SK-N-SH (cell line): ENCODE measurements around the gene OLFM2.

Experiments
- ELF1 ChIP-seq: IDR thresholded peaks from 2 replicates; pipeline ENCODE4 v1.4.0; 2012
- EP300 ChIP-seq, 2 experiments: IDR thresholded peaks; 2 replicates each; pipeline versions ENCODE4 v1.4.0 to v1.6.1; 2012; ENCODE audit warnings: borderline replicate concordance in 1 of 2, low read depth in 1 of 2, low read length in 1 of 2
- EZH2phosphoT487 ChIP-seq: fragments of 200-600 bp; sonication (generic); IDR thresholded peaks from 2 replicates; pipeline ENCODE4 v1.6.1; 2017; ENCODE audit warnings: low read depth, mixed run types, mild to moderate bottlenecking, antibody characterized with exemption, moderate library complexity, borderline replicate concordance
- FOXM1 ChIP-seq: IDR thresholded peaks from 2 replicates; pipeline ENCODE4 v1.4.0; 2012; ENCODE audit warnings: low read depth, mild to moderate bottlenecking
- REST ChIP-seq: IDR thresholded peaks from 2 replicates; pipeline ENCODE4 v1.6.1; 2012; ENCODE audit warnings: mild to moderate bottlenecking, low read depth, low read length, moderate library complexity
- SMC3 ChIP-seq: IDR thresholded peaks from 2 replicates; pipeline ENCODE4 v1.6.1; 2012; ENCODE audit warnings: low read depth, low read length, improper control_type of control experiment
- TAF1 ChIP-seq: IDR thresholded peaks from 2 replicates; pipeline ENCODE4 v1.6.1; 2012; ENCODE audit warnings: low read depth, mild to moderate bottlenecking, low read length, moderate library complexity, borderline replicate concordance
- YY1 ChIP-seq: IDR thresholded peaks from 2 replicates; pipeline ENCODE4 v1.4.0; 2012; ENCODE audit warnings: low read depth, mild to moderate bottlenecking
- TF ChIP-seq, protein P1 (sequence below): IDR thresholded peaks from 2 replicates; pipeline ENCODE4 v1.4.0; 2012; ENCODE audit warnings: low read depth, borderline replicate concordance
- TF ChIP-seq, protein P2 (sequence below): fragments of 200-600 bp; sonication (generic); IDR thresholded peaks from 2 replicates; pipeline ENCODE4 v1.6.1; 2017; ENCODE audit warnings: antibody characterized with exemption, mild to moderate bottlenecking, moderate library complexity

GRCh38 chr19:9970481-9970880, 34.2 kb upstream of the OLFM2 start:
- TF ChIP-seq SMC3 (no peak), EP300 (IDR thresholded peaks at IDR 0.05; ENCODE audit: borderline replicate concordance in 1 of 2, low read depth in 1 of 2, low read length in 1 of 2) (no peak), FOXM1 (no peak), ELF1 (no peak), TAF1 (no peak), REST (no peak), EZH2phosphoT487 (no peak), YY1 (no peak)
- TF ChIP-seq, protein P1, sequence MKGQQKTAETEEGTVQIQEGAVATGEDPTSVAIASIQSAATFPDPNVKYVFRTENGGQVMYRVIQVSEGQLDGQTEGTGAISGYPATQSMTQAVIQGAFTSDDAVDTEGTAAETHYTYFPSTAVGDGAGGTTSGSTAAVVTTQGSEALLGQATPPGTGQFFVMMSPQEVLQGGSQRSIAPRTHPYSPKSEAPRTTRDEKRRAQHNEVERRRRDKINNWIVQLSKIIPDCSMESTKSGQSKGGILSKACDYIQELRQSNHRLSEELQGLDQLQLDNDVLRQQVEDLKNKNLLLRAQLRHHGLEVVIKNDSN, result no peak
- TF ChIP-seq, protein P2, sequence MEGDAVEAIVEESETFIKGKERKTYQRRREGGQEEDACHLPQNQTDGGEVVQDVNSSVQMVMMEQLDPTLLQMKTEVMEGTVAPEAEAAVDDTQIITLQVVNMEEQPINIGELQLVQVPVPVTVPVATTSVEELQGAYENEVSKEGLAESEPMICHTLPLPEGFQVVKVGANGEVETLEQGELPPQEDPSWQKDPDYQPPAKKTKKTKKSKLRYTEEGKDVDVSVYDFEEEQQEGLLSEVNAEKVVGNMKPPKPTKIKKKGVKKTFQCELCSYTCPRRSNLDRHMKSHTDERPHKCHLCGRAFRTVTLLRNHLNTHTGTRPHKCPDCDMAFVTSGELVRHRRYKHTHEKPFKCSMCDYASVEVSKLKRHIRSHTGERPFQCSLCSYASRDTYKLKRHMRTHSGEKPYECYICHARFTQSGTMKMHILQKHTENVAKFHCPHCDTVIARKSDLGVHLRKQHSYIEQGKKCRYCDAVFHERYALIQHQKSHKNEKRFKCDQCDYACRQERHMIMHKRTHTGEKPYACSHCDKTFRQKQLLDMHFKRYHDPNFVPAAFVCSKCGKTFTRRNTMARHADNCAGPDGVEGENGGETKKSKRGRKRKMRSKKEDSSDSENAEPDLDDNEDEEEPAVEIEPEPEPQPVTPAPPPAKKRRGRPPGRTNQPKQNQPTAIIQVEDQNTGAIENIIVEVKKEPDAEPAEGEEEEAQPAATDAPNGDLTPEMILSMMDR, result no peak
